ENCODE data around the gene SLX4IP.

GRCh38 chr20:10672624-10673127, 237.6 kb downstream of the SLX4IP start:
- TF ChIP-seq, protein P1, sequence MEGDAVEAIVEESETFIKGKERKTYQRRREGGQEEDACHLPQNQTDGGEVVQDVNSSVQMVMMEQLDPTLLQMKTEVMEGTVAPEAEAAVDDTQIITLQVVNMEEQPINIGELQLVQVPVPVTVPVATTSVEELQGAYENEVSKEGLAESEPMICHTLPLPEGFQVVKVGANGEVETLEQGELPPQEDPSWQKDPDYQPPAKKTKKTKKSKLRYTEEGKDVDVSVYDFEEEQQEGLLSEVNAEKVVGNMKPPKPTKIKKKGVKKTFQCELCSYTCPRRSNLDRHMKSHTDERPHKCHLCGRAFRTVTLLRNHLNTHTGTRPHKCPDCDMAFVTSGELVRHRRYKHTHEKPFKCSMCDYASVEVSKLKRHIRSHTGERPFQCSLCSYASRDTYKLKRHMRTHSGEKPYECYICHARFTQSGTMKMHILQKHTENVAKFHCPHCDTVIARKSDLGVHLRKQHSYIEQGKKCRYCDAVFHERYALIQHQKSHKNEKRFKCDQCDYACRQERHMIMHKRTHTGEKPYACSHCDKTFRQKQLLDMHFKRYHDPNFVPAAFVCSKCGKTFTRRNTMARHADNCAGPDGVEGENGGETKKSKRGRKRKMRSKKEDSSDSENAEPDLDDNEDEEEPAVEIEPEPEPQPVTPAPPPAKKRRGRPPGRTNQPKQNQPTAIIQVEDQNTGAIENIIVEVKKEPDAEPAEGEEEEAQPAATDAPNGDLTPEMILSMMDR (IDR thresholded peaks at IDR 0.05; ENCODE audit: insufficient read depth, low read depth, low read length) = no peak
- no peak for TF ChIP-seq EZH2 (IDR thresholded peaks at IDR 0.05; ENCODE audit: insufficient read depth, low read length)

Measured in astrocyte (in vitro differentiated cells and primary cell).